ENCODE data around the gene CAMK2D.

GRCh38 chr4:113699772-113700171, 61.8 kb downstream of the CAMK2D start:
- no peak for TF ChIP-seq CTCF (IDR thresholded peaks at IDR 0.05)
- TF ChIP-seq POLR2A (IDR thresholded peaks at IDR 0.05; ENCODE audit: low read depth): no peak

All from esophagus muscularis mucosa (tissue), 3 donors.